DOHH2 (cell line): ENCODE data around the gene TRPM8.
"Not testable (repeated sequence)": the region's sequence is repeated elsewhere in the genome, so short reads cannot be mapped to it uniquely, and the experiment has no call there.

Source experiments
- H3F3A ChIP-seq: fragments of 200-600 bp; sonication (generic), shearing (Covaris generic); 2 replicates; pipeline ENCODE4 v1.6.0; 2016; ENCODE audit warnings: antibody characterized with exemption, mild to moderate bottlenecking; ENCODE audit not compliant: control insufficient read depth, insufficient read depth
- H3K27ac ChIP-seq: fragments of 200-600 bp; sonication (generic); 2 replicates; pipeline ENCODE4 v1.5.1; 2014; ENCODE audit warnings: low read depth, mild to moderate bottlenecking, low read length, moderate library complexity
- H3K27me3 ChIP-seq: fragments of 200-600 bp; sonication (generic); 2 replicates; pipeline ENCODE4 v1.6.1; 2014; ENCODE audit warnings: mild to moderate bottlenecking, low read length, mixed read lengths; ENCODE audit not compliant: control insufficient read depth
- H3K36me3 ChIP-seq: fragments of 200-600 bp; sonication (generic); 2 replicates; pipeline ENCODE4 v1.6.1; 2014; ENCODE audit warnings: mild to moderate bottlenecking, low read length, moderate library complexity, mixed read lengths; ENCODE audit not compliant: control insufficient read depth
- H3K4me1 ChIP-seq: fragments of 200-600 bp; sonication (generic); 2 replicates; pipeline ENCODE4 v1.6.1; 2014; ENCODE audit warnings: mild to moderate bottlenecking, low read length, mixed read lengths; ENCODE audit not compliant: control insufficient read depth
- H3K4me2 ChIP-seq: fragments of 200-600 bp; sonication (generic); 2 replicates; pipeline ENCODE4 v1.6.0; 2014; ENCODE audit warnings: mild to moderate bottlenecking, low read length, moderate library complexity
- H3K4me3 ChIP-seq: fragments of 200-600 bp; sonication (generic); 2 replicates; pipeline ENCODE4 v1.5.1; 2014; ENCODE audit warnings: mild to moderate bottlenecking, low read length, mixed read lengths
- H3K79me2 ChIP-seq: fragments of 200-600 bp; sonication (generic); 2 replicates; pipeline ENCODE4 v1.6.1; 2014; ENCODE audit warnings: mild to moderate bottlenecking, low read length, mixed read lengths; ENCODE audit not compliant: control insufficient read depth
- H3K9me2 ChIP-seq: fragments of 200-600 bp; sonication (generic); replicated peaks from 2 replicates; pipeline ENCODE4 v1.6.1; 2014; ENCODE audit warnings: mild to moderate bottlenecking, low read length, mixed read lengths; ENCODE audit not compliant: control insufficient read depth
- H3K9me3 ChIP-seq: fragments of 200-600 bp; sonication (generic); 2 replicates; pipeline ENCODE4 v1.6.1; 2014; ENCODE audit warnings: antibody characterized with exemption, low read length, mixed read lengths; ENCODE audit not compliant: control insufficient read depth, insufficient read depth
- H4K20me1 ChIP-seq: fragments of 200-600 bp; sonication (generic); 2 replicates; pipeline ENCODE4 v1.6.0; 2014; ENCODE audit warnings: low read depth, mild to moderate bottlenecking, antibody characterized with exemption, low read length, moderate library complexity; ENCODE audit not compliant: control insufficient read depth, insufficient read depth
- EZH2phosphoT487 ChIP-seq: fragments of 200-600 bp; sonication (generic); IDR thresholded peaks from 2 replicates; pipeline ENCODE4 v1.6.1; 2017; ENCODE audit warnings: borderline replicate concordance, mild to moderate bottlenecking, antibody characterized with exemption, low read length, moderate library complexity, mixed read lengths
- TF ChIP-seq, protein P1 (sequence below): fragments of 200-600 bp; sonication (generic); IDR thresholded peaks from one replicate; pipeline ENCODE4 v1.5.1; 2014; ENCODE audit warnings: antibody characterized with exemption, mild to moderate bottlenecking, low read depth, low read length; ENCODE audit not compliant: poor library complexity, severe bottlenecking

TRPM8 gene

DNA sequence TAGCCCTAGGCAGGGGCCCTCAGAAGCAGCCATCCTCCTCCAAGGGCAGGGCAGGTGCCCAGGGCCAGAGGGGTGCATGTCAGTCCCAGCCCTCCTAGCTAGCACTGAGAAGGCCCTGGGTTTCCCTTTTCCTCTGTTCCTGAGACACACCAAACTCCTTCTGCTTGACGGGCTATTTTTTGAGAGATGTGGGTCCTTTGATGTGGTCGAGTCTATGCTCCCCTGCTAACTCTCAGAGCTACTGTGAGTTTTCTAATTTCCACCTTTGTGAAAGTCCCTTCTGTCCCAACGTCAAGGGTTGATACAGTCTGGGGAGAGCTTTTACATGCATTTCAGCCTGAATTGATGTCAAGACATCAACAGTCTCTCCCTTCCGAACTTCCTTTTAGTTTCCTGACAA, 51.4 kb downstream of the TRPM8 start:
- Histone ChIP-seq H4K20me1 (no peaks in the 10 kb centered on the region), H3K36me3 (no peaks in the 10 kb centered on the region), H3K4me1 (no peaks in the 10 kb centered on the region), H3K27me3 (no peaks in the 10 kb centered on the region), H3F3A (no peaks in the 10 kb centered on the region), H3K9me3 (no peaks in the 10 kb centered on the region), H3K4me2 (no peak overlapping the region), H3K79me2 (no peaks in the 10 kb centered on the region), H3K4me3 (no peak overlapping the region), H3K9me2 (no peaks in the 10 kb centered on the region), H3K27ac (no peak overlapping the region)
- TF ChIP-seq EZH2phosphoT487: no peak
- TF ChIP-seq, protein P1, sequence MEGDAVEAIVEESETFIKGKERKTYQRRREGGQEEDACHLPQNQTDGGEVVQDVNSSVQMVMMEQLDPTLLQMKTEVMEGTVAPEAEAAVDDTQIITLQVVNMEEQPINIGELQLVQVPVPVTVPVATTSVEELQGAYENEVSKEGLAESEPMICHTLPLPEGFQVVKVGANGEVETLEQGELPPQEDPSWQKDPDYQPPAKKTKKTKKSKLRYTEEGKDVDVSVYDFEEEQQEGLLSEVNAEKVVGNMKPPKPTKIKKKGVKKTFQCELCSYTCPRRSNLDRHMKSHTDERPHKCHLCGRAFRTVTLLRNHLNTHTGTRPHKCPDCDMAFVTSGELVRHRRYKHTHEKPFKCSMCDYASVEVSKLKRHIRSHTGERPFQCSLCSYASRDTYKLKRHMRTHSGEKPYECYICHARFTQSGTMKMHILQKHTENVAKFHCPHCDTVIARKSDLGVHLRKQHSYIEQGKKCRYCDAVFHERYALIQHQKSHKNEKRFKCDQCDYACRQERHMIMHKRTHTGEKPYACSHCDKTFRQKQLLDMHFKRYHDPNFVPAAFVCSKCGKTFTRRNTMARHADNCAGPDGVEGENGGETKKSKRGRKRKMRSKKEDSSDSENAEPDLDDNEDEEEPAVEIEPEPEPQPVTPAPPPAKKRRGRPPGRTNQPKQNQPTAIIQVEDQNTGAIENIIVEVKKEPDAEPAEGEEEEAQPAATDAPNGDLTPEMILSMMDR: no peak

DNA sequence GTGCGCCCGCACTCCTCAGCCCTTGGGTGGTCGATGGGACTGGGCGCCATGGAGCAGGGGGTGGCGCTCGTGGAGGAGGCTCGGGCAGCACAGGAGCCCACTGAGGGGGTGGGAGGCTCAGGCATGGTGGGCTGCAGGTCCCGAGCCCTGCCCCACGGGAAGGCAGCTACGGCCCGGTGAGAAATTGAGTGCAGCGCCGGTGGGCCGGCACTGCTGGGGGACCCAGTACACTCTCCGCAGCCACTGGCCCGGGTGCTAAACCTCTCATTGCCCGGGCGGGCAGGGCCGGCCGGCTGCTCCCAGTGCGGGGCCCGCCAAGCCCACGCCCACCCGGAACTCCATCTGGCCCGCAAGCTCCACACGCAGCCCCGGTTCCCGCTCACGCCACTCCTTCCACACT, 55.3 kb downstream of the TRPM8 start:
- H3K79me2 ChIP-seq: not testable (repeated sequence)

DNA sequence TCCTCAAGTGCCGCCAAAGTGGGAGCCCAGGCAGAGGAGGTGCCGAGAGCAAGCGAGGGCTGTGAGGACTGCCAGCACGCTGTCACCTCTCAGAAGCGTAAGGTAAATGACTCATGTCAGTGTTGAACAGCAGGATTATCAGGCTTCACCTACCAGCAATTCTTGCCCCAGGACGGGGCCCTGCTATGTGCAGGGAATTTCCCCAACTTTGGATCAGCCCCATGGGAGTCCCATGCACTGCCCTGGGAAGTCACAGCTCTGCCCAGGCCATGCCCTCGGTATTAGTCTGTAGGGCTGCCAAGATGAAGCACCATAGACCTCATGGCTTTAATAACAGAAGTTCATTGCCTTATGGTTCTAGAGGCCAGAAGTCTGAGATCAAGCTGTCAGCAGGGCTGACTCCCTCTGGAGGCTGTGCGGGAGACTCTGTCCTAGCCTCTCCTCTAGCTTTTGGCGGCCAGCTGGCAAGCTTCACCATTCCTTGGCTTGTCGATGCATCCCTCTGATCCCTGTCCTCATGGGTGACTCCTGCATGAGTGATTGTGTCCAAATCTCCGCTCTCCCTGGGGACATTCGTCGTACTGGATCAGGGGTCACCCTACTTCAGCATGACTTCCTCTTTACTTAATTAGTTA, 55.9 kb downstream of the TRPM8 start:
- no peaks in the 10 kb centered on the region for H4K20me1 ChIP-seq
- no peak overlapping the region for H3K27ac ChIP-seq
- no peak overlapping the region for H3K4me2 ChIP-seq
- H3K4me3 ChIP-seq: no peak overlapping the region
- H3K9me2 ChIP-seq: no peaks in the 10 kb centered on the region
- no peaks in the 10 kb centered on the region for H3F3A ChIP-seq
- no peak for TF ChIP-seq EZH2phosphoT487
- TF ChIP-seq, protein P1: no peak
- no peaks in the 10 kb centered on the region for H3K27me3 ChIP-seq
- no peaks in the 10 kb centered on the region for H3K4me1 ChIP-seq
- no peaks in the 10 kb centered on the region for H3K9me3 ChIP-seq
- H3K36me3 ChIP-seq: no peaks in the 10 kb centered on the region
- H3K79me2 ChIP-seq: no peaks in the 10 kb centered on the region

More for the DNA sequence above, 55.3 kb downstream of the TRPM8 start:
- not testable (repeated sequence) for H3K36me3 ChIP-seq, H3K27ac ChIP-seq, H3K4me2 ChIP-seq, H3F3A ChIP-seq, H3K4me3 ChIP-seq, H3K4me1 ChIP-seq, H3K27me3 ChIP-seq, H3K9me3 ChIP-seq, H3K9me2 ChIP-seq, H4K20me1 ChIP-seq

DNA sequence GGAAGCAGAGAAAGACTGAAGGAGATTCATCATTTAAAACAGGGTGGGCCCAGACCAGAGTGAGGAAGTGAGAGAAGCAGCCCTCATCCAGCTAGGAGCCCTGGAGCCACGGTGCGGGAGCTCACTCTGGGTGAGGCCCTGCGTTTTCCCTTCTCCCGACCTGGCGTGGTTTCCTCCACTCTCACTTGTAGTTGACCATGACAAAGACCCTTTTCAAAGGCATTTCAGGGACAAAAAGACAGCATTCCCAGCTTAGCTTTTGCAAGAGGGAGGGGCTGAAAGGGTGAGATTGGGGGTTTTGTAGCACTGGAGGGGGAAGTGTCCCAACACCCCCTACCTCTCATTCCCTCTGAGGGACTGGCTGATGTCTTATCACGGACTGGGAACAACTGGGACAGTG, 56.6 kb downstream of the TRPM8 start:
- H3K79me2 ChIP-seq: no peaks in the 10 kb centered on the region
- no peak overlapping the region for H3K4me3 ChIP-seq
- TF ChIP-seq, protein P1: no peak
- TF ChIP-seq EZH2phosphoT487: no peak
- H4K20me1 ChIP-seq: no peaks in the 10 kb centered on the region
- no peaks in the 10 kb centered on the region for H3K36me3 ChIP-seq
- H3K27me3 ChIP-seq: no peaks in the 10 kb centered on the region
- no peak overlapping the region for H3K4me2 ChIP-seq
- no peak overlapping the region for H3K27ac ChIP-seq
- no peaks in the 10 kb centered on the region for H3K4me1 ChIP-seq
- H3K9me2 ChIP-seq: no peaks in the 10 kb centered on the region
- no peaks in the 10 kb centered on the region for H3K9me3 ChIP-seq
- H3F3A ChIP-seq: no peaks in the 10 kb centered on the region
